GM04503 (cell line): Measurements from ENCODE around the gene DCTD.
"Not testable (repeated sequence)": the region's sequence is repeated elsewhere in the genome, so short reads cannot be mapped to it uniquely, and the experiment has no call there.

ENCODE experiments used
- DNase-seq: peaks from one replicate; pipeline ENCODE4 v3.0.0-alpha.2; 2012; ENCODE audit warnings: low read depth

The DCTD gene

GRCh38 chr4:182920676-182921075 lies 3.5 kb upstream of the DCTD start:
- DNase-seq: no peak

GRCh38 chr4:182918791-182919302 lies 1.7 kb upstream of the DCTD start:
- no peak for DNase-seq

GRCh38 chr4:182918044-182918607 lies 940 bp upstream of the DCTD start:
- DNase-seq: no peak

GRCh38 chr4:182916483-182917181 lies 554 bp downstream of the DCTD start:
- DNase-seq: no peak

GRCh38 chr4:182914357-182914756 lies 2.8 kb downstream of the DCTD start:
- no peak for DNase-seq

- no peak for DNase-seq
Observed at GRCh38 chr4:182913621-182914020, 3.6 kb downstream of the DCTD start.

- DNase-seq: no peak
Observed at GRCh38 chr4:182913036-182913435, 4.2 kb downstream of the DCTD start.

- DNase-seq: no peak
Observed at GRCh38 chr4:182908124-182908523, 9.1 kb downstream of the DCTD start.

GRCh38 chr4:182907396-182907795 lies 9.8 kb downstream of the DCTD start:
- no peak for DNase-seq

GRCh38 chr4:182906786-182907185 lies 10.4 kb downstream of the DCTD start:
- DNase-seq: no peak

- no peak for DNase-seq
Observed at GRCh38 chr4:182905038-182905437, 12.1 kb downstream of the DCTD start.

GRCh38 chr4:182904211-182904761 lies 12.9 kb downstream of the DCTD start:
- no peak for DNase-seq

- no peak for DNase-seq
Observed at GRCh38 chr4:182903013-182903412, 14.2 kb downstream of the DCTD start.

GRCh38 chr4:182901337-182901736 lies 15.8 kb downstream of the DCTD start:
- no peak for DNase-seq

- not testable (repeated sequence) for DNase-seq
Observed at GRCh38 chr4:182900021-182900420, 17.2 kb downstream of the DCTD start.

GRCh38 chr4:182898479-182898799 lies 18.7 kb downstream of the DCTD start:
- DNase-seq: no peak

- no peak for DNase-seq
Observed at GRCh38 chr4:182897601-182898478, 19.3 kb downstream of the DCTD start.

GRCh38 chr4:182896421-182896820 lies 20.8 kb downstream of the DCTD start:
- no peak for DNase-seq

GRCh38 chr4:182895791-182896292 lies 21.3 kb downstream of the DCTD start:
- no peak for DNase-seq

GRCh38 chr4:182894681-182895275 lies 22.4 kb downstream of the DCTD start:
- DNase-seq: no peak

GRCh38 chr4:182893474-182894080 lies 23.6 kb downstream of the DCTD start:
- DNase-seq: no peak

- no peak for DNase-seq
Observed at GRCh38 chr4:182893047-182893446, 24.1 kb downstream of the DCTD start.
